Measurements from ENCODE around the gene S100A8.

Gene S100A8

GRCh38 chr1:153394391-153394790 is 3.5 kb upstream of the S100A8 start:
- in situ Hi-C loops (cut with HindIII; ENCODE audit: low sequenced_read_pairs), result no loop called here

DNA sequence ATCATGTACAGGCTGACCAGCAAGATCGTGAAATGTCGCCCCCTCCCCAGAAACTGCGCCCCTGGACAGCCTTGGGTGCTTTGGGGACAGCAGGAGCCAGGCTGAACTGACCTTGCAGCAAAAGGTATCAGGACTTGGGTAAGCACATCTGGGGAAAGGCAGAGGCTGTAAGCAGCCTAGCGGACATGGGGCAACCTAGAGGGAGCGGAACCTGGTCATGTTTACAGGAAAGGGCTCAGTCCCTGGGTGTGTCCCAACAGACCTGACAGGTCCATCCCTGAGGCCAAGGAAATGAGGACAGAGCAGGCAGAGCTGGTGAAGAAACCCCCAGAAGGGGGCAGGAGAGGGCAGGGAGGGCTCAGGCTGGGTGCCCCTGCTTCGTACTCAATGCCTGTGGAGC is 3.1 kb upstream of the S100A8 start:
- in situ Hi-C loops (cut with HindIII; ENCODE audit: low sequenced_read_pairs), result no loop called here

DNA sequence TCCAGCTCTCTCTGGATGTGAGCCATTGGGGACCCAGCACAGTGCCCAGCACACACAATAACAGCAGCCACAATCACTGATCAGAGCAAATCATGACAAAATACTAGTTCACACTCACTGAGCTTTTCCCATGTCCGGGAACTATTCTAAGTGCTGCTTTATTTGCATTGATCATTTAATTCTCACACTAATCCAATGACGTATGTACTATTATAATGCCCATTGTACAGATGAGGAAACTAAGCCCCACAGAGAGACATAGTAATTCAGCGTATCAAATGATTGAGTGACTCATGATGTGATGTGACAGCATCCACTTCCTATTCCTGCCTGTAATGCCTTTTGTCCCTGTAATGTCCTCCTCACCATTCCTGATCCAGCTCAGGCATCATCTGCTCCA is 1.9 kb upstream of the S100A8 start:
- in situ Hi-C loops (cut with HindIII; ENCODE audit: low sequenced_read_pairs), result no loop called here

- in situ Hi-C loops (cut with HindIII; ENCODE audit: low sequenced_read_pairs), result no loop called here
Observed at GRCh38 chr1:153392258-153392657, 1.4 kb upstream of the S100A8 start.

GRCh38 chr1:153389973-153390879 is 647 bp downstream of the S100A8 start:
- in situ Hi-C loops (cut with HindIII; ENCODE audit: low sequenced_read_pairs), result no loop called here

DNA sequence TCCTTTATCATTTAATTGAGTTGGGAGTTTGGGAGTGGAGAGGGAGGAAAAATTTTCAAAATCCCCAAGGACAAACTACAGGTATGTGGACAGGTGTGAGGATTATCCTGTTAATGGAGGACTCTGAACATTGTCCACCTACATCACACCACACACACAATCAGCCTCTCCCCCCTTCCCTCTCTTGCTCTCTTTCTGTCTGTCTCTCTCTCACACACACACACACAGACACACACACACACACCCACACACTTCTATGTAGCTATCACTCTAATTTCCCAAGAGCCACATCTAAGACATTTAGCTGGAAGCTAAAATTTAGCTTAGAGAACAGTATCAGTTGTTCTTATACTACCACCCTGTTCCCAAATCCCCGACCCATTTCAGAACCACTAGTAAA is 1.5 kb downstream of the S100A8 start:
- in situ Hi-C loops (cut with HindIII; ENCODE audit: low sequenced_read_pairs), result no loop called here

GRCh38 chr1:153387785-153388184 is 3.1 kb downstream of the S100A8 start:
- in situ Hi-C loops (cut with HindIII; ENCODE audit: low sequenced_read_pairs), result no loop called here

GRCh38 chr1:153387001-153387400 is 3.9 kb downstream of the S100A8 start:
- in situ Hi-C loops (cut with HindIII; ENCODE audit: low sequenced_read_pairs), result no loop called here

DNA sequence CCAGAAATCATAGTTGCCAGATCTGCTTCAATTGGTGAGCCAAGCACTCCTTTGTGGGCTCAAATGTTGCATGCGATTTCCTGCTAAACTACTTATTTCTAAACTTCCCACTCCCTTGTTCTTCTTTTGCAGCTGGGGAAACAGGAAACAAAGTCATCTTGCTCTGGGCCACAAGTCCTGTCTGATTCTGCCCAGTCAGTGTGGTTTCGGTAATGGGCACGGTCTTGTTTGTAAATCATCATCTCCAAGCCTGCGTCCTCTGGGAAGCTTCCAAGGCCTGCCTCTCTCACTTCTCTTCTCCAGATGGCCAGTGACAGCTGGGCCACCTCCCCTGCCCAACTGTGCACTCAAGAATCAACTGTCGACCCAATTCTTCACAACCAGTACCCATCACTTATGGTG is 4.4 kb downstream of the S100A8 start:
- in situ Hi-C loops (cut with HindIII; ENCODE audit: low sequenced_read_pairs), result no loop called here

DNA sequence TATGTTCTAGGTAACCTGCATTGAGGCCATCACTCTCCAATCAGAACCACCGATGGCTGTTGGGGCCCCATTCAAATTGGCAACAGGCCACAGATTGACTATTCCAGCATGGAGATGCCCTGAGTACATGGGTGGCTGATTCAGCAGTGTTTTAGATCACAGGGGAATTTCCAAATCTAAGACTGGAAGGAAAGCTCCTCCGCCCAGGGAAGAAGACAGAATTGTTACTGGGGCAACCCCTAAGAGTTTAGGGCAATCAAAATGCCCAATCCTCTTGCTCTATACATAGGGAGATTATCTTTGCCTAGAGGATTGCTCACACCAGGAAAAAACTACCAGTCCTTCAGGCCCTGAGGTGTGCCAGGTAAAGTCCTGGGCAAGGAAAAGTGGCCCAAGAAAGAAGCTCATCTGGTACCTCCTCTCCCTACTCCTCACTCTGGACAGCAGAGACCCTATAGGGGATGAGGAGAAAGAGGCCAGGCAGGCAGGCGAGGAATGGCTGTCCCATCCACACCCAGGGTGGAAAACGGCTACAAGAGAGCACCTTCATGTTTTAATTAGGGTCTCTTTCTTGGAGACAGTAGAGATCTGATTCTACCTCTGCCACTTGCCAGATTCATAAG is 5.8 kb downstream of the S100A8 start:
- in situ Hi-C loops (cut with HindIII; ENCODE audit: low sequenced_read_pairs), result no loop called here

DNA sequence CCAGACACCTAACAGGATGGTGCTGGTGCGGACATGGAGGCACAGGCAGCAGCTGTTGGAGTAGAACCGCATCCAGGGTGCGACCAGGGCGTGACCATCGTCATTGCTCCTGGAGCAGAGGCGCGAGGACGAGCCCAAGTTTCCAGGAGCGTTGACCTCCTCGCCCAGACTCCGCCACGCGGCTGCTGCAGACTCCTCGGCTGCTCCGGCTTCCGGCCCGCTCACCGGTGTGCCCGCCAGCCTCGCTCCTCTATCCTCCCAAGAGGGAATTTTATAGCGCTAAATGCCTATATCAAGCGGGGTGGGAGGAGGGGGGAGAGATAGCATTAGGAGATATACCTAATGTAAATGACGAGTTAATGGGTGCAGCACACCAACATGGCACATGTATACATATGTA is 10.2 kb downstream of the S100A8 start:
- in situ Hi-C loops (cut with HindIII; ENCODE audit: low sequenced_read_pairs), result no loop called here

DNA sequence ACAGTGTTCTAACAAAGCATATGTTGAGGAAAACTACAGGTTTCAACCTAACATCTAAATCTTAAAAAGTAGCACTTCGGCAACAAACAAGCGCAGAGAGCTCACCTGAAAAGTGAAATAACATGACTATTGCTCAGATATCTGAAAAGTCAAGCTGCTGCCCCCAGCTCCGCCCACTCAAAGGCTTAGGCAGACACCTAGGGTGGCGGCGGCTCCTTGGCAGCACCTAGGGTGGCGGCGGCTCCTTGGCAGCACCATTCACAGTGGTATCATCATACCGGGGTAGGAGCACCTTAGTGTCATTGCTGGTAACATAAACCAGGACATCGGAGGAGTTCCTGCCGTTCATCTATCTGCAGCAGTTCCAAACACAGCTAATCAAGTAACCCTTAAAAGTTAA is 11.3 kb downstream of the S100A8 start:
- in situ Hi-C loops (cut with HindIII; ENCODE audit: low sequenced_read_pairs), result loop anchor here (5.0 kb wide), 1 partner anchor 88 kb away; no protein-coding TSS in a partner anchor

- in situ Hi-C loops (cut with HindIII; ENCODE audit: low sequenced_read_pairs), result loop anchor here (5.0 kb wide), 1 partner anchor 92 kb away; no protein-coding TSS in a partner anchor
Observed at GRCh38 chr1:153375511-153375910, 15.4 kb downstream of the S100A8 start, which contains the start of gene S100A12. S100A12 (minus strand) TSS chr1:153375621; CDS start chr1:153374592, 1,029 bp downstream.

GRCh38 chr1:153374071-153374470 is 16.8 kb downstream of the S100A8 start:
- in situ Hi-C loops (cut with HindIII; ENCODE audit: low sequenced_read_pairs), result loop anchor here (25.0 kb wide), 1 partner anchor 388 kb away; no protein-coding TSS in a partner anchor

- in situ Hi-C loops (cut with HindIII; ENCODE audit: low sequenced_read_pairs), result loop anchor here (25.0 kb wide), 1 partner anchor 390 kb away; no protein-coding TSS in a partner anchor
Observed at GRCh38 chr1:153372571-153372970, 18.3 kb downstream of the S100A8 start.

- in situ Hi-C loops (cut with HindIII; ENCODE audit: low sequenced_read_pairs), result loop anchor here (25.0 kb wide), 1 partner anchor 391 kb away; no protein-coding TSS in a partner anchor
Observed at GRCh38 chr1:153371231-153371630, 19.6 kb downstream of the S100A8 start.

- in situ Hi-C loops (cut with HindIII; ENCODE audit: low sequenced_read_pairs), result loop anchor here (25.0 kb wide), 1 partner anchor 392 kb away; no protein-coding TSS in a partner anchor
Observed at GRCh38 chr1:153370146-153370545, 20.7 kb downstream of the S100A8 start.

DNA sequence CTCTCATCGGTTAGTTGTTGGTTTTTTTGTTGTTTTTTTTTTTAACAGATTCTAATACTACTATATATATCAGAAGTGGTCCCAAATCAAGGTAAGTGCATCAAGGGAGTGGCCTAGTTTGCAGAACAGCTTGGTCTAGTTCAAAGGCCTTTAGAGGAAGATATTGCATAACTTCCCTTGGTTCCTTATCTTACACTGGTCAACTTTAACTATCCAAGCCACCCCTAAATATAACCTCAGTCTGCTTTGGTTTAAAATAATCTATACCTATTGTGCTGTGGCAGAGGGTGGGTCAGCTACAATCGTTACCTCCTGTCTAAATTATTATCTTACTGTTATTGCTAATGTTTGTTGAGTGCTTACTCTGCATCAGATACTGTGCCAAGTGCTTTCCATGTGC is 22.4 kb downstream of the S100A8 start:
- in situ Hi-C loops (cut with HindIII; ENCODE audit: low sequenced_read_pairs), result loop anchor here (25.0 kb wide), 1 partner anchor 394 kb away; no protein-coding TSS in a partner anchor

GRCh38 chr1:153367090-153367489 is 23.8 kb downstream of the S100A8 start:
- in situ Hi-C loops (cut with HindIII; ENCODE audit: low sequenced_read_pairs), result loop anchor here (25.0 kb wide), 1 partner anchor 395 kb away; no protein-coding TSS in a partner anchor

- in situ Hi-C loops (cut with HindIII; ENCODE audit: low sequenced_read_pairs), result loop anchor here (25.0 kb wide), 1 partner anchor 396 kb away; no protein-coding TSS in a partner anchor
Observed at GRCh38 chr1:153366261-153366660, 24.6 kb downstream of the S100A8 start.

DNA sequence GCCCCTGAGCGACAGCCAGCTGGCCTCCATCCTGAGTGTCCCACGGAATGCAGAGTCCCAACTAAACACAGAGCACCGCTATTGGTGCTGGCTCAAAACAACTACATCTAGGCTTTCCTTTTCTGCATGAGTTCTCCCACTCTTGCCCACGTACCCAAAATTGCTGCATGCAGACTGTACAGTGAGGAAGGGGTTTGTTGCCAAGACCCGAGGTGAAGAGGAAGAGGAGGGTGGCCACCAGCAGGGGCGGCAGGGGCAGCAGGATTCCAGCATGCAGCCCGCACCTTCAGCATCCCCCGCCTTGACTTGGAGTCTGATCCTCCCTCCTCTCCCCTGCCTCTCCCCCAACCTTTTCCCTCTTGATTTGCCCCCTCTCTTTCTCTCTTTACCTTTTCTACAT is 25.2 kb downstream of the S100A8 start:
- in situ Hi-C loops (cut with HindIII; ENCODE audit: low sequenced_read_pairs), result loop anchor here (25.0 kb wide), 1 partner anchor 397 kb away; no protein-coding TSS in a partner anchor
